NOMO-1 treated with dmso at 0.1 percent for 144 hours (cell line): ENCODE measurements around the gene PRSS57.

Experiments
- DNase-seq: peaks from one replicate; lab custom pipeline; 2025; ENCODE audit not compliant: unreplicated experiment; lab: John Stamatoyannopoulos, UW

The PRSS57 gene

GRCh38 chr19:639253-640160 lies 55.7 kb downstream of the PRSS57 start, which contains the start of gene FGF22:
Gene FGF22 (plus strand): TSS chr19:639879. CDS start chr19:639926, 47 bp downstream.
- peak; percentile 62 for DNase-seq

- DNase-seq = no peak
These were observed 56.4 kb downstream of the PRSS57 start for GRCh38 chr19:638906-639252.
